ENCODE measurements around the gene ATAD3C. TPM values are rescaled to one million over a fixed set of nuclear protein-coding genes. Genes with fewer than 3 reads are reported as not detected.

Gene ATAD3C
- total RNA-seq, 1 donor from 2014 or later, result 1.8 TPM

- H2AFZ ChIP-seq (ENCODE audit: low read depth, low read length), result no peak overlapping the region
- no peak overlapping the region for H3K4me2 ChIP-seq (ENCODE audit: low read length)
- H3K36me3 ChIP-seq (ENCODE audit: insufficient read depth, low read length), result no peaks in the 10 kb centered on the region
- Mint-ChIP-seq H3K4me3 (ENCODE audit: unreplicated experiment) (peak overlapping the region; percentile 50), H3K4me1 (ENCODE audit: low read depth, unreplicated experiment) (peaks cover 20% of the 10 kb centered on the region), H3K36me3 (ENCODE audit: low read depth, unreplicated experiment) (no peaks in the 10 kb centered on the region), H3K9me3 (ENCODE audit: unreplicated experiment) (no peaks in the 10 kb centered on the region), H3K27me3 (ENCODE audit: low read depth, unreplicated experiment) (peaks cover 2% of the 10 kb centered on the region), H3K27ac (ENCODE audit: unreplicated experiment) (no peak overlapping the region)
- no peak overlapping the region for H3K4me3 ChIP-seq (ENCODE audit: insufficient read depth, low read depth, low read length)
- TF ChIP-seq, protein P1, sequence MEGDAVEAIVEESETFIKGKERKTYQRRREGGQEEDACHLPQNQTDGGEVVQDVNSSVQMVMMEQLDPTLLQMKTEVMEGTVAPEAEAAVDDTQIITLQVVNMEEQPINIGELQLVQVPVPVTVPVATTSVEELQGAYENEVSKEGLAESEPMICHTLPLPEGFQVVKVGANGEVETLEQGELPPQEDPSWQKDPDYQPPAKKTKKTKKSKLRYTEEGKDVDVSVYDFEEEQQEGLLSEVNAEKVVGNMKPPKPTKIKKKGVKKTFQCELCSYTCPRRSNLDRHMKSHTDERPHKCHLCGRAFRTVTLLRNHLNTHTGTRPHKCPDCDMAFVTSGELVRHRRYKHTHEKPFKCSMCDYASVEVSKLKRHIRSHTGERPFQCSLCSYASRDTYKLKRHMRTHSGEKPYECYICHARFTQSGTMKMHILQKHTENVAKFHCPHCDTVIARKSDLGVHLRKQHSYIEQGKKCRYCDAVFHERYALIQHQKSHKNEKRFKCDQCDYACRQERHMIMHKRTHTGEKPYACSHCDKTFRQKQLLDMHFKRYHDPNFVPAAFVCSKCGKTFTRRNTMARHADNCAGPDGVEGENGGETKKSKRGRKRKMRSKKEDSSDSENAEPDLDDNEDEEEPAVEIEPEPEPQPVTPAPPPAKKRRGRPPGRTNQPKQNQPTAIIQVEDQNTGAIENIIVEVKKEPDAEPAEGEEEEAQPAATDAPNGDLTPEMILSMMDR (IDR thresholded peaks at IDR 0.05; ENCODE audit: insufficient read depth, low read depth, low read length), result no peak
- TF ChIP-seq EZH2 (IDR thresholded peaks at IDR 0.05; ENCODE audit: insufficient read depth, low read length), result no peak
- no peaks in the 10 kb centered on the region for H4K20me1 ChIP-seq (ENCODE audit: insufficient read depth, low read length)
- no peaks in the 10 kb centered on the region for H3K9me3 ChIP-seq (ENCODE audit: insufficient read depth, low read depth, low read length)
- no peak overlapping the region for H3K27ac ChIP-seq (ENCODE audit: low read depth, low read length)
- no peaks in the 10 kb centered on the region for H3K27me3 ChIP-seq (ENCODE audit: insufficient read depth, low read length)
- FAIRE-seq, result no peak
- no peaks in the 10 kb centered on the region for H3K79me2 ChIP-seq (ENCODE audit: insufficient read depth, low read length)
- no peak for DNase-seq (ENCODE audit: low read depth)
- no peak overlapping the region for H3K9ac ChIP-seq (ENCODE audit: low read length)
- H3K4me1 ChIP-seq (ENCODE audit: insufficient read depth, low read length), result peaks cover 16% of the 10 kb centered on the region
These were observed 24.1 kb upstream of the ATAD3C start for GRCh38 chr1:1425426-1425752.

DNA sequence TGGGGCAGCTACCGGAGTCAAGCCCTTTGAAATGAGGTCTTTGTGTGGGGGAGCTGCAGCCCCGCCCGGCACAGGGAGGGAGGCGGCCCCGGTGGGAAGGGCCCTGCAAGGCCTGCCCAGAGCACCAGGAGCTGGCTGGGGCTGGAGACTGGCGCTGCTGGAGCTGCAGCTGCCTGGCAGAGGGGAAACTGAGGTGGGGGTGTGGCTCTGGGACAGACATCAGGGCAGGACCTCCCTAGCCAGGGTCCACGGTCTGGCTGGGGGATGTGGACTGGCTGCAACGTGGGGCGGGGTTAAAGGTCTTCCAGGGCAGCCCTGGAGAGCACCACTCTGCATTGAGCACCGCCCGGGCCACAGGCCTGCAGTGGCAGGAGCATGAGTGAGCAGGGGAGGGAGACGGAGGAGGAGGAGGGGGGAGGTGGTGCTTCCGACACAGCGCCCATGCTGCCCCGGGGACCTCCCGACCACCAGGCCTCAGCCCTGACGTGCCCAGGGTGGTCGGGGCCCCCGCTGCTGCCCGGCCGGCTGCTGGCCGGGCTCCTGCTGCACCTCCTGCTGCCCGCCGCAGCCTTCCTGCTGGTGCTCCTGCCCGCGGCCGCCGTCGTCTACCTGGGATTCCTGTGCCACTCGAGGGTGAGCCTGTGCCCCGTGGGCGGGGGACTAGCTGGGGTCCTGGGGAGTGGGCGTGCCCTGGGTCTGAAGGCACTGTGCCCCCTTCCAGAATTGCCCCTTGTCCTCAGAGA is 23.6 kb upstream of the ATAD3C start:
- H3K36me3 ChIP-seq (ENCODE audit: insufficient read depth, low read length), result no peaks in the 10 kb centered on the region
- FAIRE-seq (no peak), DNase-seq (ENCODE audit: low read depth) (no peak)
- peaks cover 19% of the 10 kb centered on the region for H3K4me1 ChIP-seq (ENCODE audit: insufficient read depth, low read length)
- H2AFZ ChIP-seq (ENCODE audit: low read depth, low read length), result no peak overlapping the region
- H3K27ac Mint-ChIP-seq (ENCODE audit: unreplicated experiment), result no peak overlapping the region
- no peaks in the 10 kb centered on the region for H3K9me3 Mint-ChIP-seq (ENCODE audit: unreplicated experiment)
- H3K79me2 ChIP-seq (ENCODE audit: insufficient read depth, low read length), result no peaks in the 10 kb centered on the region
- no peaks in the 10 kb centered on the region for H3K9me3 ChIP-seq (ENCODE audit: insufficient read depth, low read depth, low read length)
- H3K9ac ChIP-seq (ENCODE audit: low read length), result no peak overlapping the region
- no peak overlapping the region for H3K27ac ChIP-seq (ENCODE audit: low read depth, low read length)
- no peak overlapping the region for H3K4me3 Mint-ChIP-seq (ENCODE audit: unreplicated experiment)
- no peak overlapping the region for H3K4me3 ChIP-seq (ENCODE audit: insufficient read depth, low read depth, low read length)
- no peaks in the 10 kb centered on the region for H3K27me3 ChIP-seq (ENCODE audit: insufficient read depth, low read length)
- H3K27me3 Mint-ChIP-seq (ENCODE audit: low read depth, unreplicated experiment), result peaks cover 2% of the 10 kb centered on the region
- H3K4me2 ChIP-seq (ENCODE audit: low read length), result no peak overlapping the region
- H3K36me3 Mint-ChIP-seq (ENCODE audit: low read depth, unreplicated experiment), result no peaks in the 10 kb centered on the region
- H4K20me1 ChIP-seq (ENCODE audit: insufficient read depth, low read length), result no peaks in the 10 kb centered on the region
- TF ChIP-seq, protein P1 (IDR thresholded peaks at IDR 0.05; ENCODE audit: insufficient read depth, low read depth, low read length), result no peak
- TF ChIP-seq EZH2 (IDR thresholded peaks at IDR 0.05; ENCODE audit: insufficient read depth, low read length), result no peak
- peaks cover 20% of the 10 kb centered on the region for H3K4me1 Mint-ChIP-seq (ENCODE audit: low read depth, unreplicated experiment)

DNA sequence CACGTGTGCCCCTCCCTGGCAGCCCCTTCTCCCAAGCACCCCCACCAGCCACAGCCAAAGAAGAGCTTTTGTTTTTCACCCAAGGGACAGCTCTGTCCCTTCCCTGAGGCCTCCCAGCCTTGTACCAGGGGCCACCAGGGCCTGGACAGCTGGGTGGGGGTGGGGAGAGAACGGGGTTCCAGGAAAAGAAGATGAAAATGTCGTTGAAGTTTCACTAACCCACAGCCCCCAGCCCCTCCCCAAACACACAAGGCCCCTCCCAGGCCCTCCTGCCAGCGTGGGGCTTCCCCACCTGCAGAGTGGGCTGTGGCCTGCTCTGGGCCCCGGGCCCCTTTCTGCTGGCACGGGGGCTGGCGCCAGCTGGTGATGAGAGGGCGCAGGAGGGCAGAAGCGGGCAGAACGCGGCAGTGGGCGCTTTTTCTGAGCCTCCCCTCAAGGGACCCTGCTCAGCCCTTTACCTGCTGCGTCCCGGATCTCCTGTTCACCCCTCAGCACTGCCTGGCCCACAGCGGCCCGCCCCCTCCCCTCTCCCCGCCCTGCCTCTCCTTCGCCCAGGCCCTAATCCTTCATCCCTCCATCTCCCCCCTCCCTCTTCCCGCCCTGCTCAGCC is 22.9 kb upstream of the ATAD3C start:
- H3K4me2 ChIP-seq (ENCODE audit: low read length), result no peak overlapping the region
- FAIRE-seq, result no peak
- Mint-ChIP-seq H3K36me3 (ENCODE audit: low read depth, unreplicated experiment) (no peaks in the 10 kb centered on the region), H3K4me1 (ENCODE audit: low read depth, unreplicated experiment) (peaks cover 20% of the 10 kb centered on the region), H3K27me3 (ENCODE audit: low read depth, unreplicated experiment) (peaks cover 2% of the 10 kb centered on the region), H3K27ac (ENCODE audit: unreplicated experiment) (no peak overlapping the region), H3K4me3 (ENCODE audit: unreplicated experiment) (no peak overlapping the region), H3K9me3 (ENCODE audit: unreplicated experiment) (no peaks in the 10 kb centered on the region)
- DNase-seq (ENCODE audit: low read depth), result no peak
- no peak overlapping the region for H3K4me3 ChIP-seq (ENCODE audit: insufficient read depth, low read depth, low read length)
- H3K79me2 ChIP-seq (ENCODE audit: insufficient read depth, low read length), result no peaks in the 10 kb centered on the region
- H2AFZ ChIP-seq (ENCODE audit: low read depth, low read length), result no peak overlapping the region
- H3K36me3 ChIP-seq (ENCODE audit: insufficient read depth, low read length), result no peaks in the 10 kb centered on the region
- peaks cover 19% of the 10 kb centered on the region for H3K4me1 ChIP-seq (ENCODE audit: insufficient read depth, low read length)
- H3K27me3 ChIP-seq (ENCODE audit: insufficient read depth, low read length), result no peaks in the 10 kb centered on the region
- no peak for TF ChIP-seq EZH2 (IDR thresholded peaks at IDR 0.05; ENCODE audit: insufficient read depth, low read length)
- TF ChIP-seq, protein P1 (IDR thresholded peaks at IDR 0.05; ENCODE audit: insufficient read depth, low read depth, low read length), result no peak
- H4K20me1 ChIP-seq (ENCODE audit: insufficient read depth, low read length), result no peaks in the 10 kb centered on the region
- no peaks in the 10 kb centered on the region for H3K9me3 ChIP-seq (ENCODE audit: insufficient read depth, low read depth, low read length)
- no peak overlapping the region for H3K9ac ChIP-seq (ENCODE audit: low read length)
- H3K27ac ChIP-seq (ENCODE audit: low read depth, low read length), result no peak overlapping the region
